NCI-H1694 treated with DMSO at 0.1 percent for 48 hours (cell line): ENCODE data around the gene CINP.
A peak's percentile ranks its signal among the peaks of the same experiment; 100 is the strongest.
"Not testable (repeated sequence)": the region's sequence is repeated elsewhere in the genome, so short reads cannot be mapped to it uniquely, and the experiment has no call there.

Source experiments
- DNase-seq: peaks from one replicate; lab custom pipeline; 2025; lab: John Stamatoyannopoulos, UW

Gene CINP

GRCh38 chr14:102353126-102353619 is 9.5 kb downstream of the CINP start:
- no peak for DNase-seq

DNA sequence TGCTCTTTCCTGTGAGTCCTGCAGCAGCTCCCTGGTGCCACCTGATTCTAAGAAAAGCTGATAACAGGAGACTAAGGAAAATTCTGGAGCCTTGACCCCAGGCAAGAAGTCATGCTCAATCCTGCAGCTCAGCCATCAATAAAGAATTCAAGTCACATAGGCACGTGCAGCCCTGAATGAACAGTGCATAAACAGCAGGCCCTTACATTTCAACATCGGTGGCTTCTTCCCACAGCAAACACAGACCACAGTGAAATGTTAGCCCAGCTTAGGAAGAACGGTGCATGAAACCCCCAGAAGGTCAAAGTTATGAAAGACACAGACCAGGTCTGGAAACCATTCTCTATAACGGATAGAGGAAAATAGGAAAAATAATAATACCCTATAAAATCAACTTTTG is 10.5 kb downstream of the CINP start:
- no peak for DNase-seq

DNA sequence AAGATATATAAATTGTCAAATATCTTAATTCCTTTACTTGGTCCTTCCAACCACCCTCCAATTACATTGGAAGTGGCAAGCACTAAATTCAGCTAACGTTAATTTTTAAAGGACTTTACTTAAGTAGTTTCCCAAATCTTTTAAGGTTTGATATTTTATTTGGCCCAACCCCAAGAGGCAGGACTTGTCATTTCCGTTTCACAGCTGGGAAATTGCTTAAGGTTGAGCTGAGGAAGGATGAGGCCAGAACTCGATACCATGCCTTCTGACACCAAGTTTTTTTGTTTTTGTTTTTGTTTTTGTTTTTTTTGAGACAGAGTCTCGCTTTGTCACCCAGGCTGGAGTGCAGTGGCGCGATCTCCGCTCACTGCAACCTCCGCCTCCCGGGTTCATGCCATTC is 11.1 kb downstream of the CINP start:
- DNase-seq = not testable (repeated sequence)

DNA sequence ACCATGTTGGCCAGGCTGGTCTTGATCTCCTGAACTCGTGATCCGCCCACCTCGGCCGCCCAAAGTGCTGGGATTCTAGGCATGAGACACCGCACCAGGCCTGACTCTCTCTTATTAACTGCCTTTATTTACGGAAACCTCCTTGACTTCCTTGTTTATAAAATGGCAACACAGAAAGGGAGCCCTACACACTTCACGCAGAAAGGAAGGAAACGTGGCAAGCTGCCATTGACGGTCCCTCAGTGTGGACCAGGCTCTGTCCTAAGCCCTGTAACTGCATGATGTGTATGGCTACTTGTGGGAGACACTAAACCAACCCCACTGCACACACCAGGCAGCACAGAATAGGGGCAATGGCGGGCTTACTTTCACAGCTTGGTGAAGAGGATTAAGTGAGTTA is 11.7 kb downstream of the CINP start:
- no peak for DNase-seq

DNA sequence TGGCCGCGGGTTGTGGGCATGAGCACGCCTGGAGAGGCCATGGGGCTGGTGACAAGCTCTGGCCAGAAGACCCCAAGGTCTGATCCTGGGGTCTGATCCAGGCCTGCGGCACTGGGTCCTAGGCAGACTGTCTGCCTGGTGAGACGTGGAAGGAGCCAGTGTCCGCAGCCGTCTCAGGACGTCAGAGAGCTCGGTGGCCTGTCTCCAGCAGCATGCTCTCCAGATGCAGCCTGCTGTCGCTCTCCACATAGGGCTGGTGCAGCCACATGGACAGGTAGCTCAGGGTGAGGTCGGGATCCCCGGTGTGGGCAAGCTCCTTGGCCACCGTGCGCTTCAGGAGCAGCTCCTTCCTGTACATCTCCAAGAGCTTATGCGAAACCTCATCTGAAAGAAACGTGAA is 14.3 kb downstream of the CINP start:
- no peak for DNase-seq

DNA sequence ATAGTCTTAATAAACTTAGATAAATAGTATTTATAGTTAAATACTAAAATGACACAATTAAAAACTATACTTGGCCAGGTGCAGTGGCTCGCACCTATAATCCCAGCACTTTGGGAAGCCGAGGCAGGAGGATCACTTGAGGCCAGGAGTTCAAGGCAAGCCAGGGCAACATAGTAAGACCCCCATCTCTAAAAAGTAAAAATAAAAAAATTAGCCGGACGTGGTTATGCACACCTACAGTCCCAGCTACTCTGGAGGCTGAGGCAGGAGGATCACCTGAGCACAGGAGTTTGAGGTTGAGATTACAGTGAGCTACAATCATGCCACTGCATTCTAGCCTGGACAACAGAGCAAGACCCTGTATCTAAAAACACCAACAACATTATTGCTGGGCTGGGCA is 16.0 kb downstream of the CINP start:
- DNase-seq = no peak

DNA sequence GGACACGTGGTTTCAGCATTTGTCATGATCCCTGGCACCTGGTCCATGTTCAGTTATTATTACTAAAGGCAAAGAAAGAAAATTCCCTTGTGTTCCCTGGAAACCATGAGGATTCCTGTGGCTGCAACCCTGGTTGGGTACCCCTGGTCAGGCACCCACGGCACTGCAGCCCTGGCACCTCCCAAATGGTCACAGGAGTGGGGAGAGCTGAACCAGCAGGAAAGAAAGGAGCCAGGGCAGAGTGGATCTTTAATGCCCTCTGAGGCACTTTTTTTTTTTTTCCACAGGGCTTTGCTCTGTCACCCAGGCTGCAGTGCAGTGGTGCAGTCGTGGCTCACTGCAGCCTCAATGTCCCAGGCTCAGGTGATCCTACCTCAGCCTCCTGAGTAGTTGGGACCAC is 17.5 kb downstream of the CINP start:
- no peak for DNase-seq

DNA sequence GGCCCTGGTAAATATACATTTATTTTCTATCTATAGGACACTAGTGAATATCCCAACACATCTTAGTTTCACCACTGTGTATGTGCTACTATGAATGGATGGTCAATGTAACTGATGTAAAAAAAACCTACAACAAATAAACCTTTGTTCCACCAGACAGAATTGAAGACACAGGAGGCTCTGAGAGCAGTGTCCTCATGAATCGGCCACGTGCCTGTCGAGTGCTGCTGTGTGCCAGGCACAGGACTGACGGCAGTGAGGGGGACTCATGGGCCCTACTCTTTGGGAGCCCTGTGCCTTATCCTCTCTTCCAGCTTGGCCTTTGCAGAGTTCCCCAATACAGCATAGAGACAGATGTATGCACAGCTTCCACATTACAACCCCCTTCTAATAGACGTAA is 18.2 kb downstream of the CINP start:
- DNase-seq = no peak

DNA sequence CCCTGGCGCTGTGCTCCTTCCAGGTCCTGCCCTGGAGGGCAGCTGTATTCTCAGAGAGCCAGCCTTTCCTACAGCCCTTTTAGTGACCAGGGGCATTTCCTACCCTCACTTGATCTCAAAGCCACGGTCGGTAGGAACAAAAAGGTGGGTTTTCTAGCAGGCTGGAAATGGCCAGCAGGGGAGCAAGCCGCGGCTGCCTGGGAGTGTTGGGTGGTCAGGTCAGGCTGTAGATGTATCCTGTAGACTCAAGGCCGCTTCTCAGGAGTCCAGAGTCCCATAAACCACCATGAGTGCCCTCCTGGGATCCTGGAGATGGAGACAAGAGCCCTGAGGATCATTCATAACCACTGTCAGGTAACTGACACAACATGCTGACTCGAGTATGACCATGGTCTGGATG is 18.6 kb downstream of the CINP start:
- no peak for DNase-seq

DNA sequence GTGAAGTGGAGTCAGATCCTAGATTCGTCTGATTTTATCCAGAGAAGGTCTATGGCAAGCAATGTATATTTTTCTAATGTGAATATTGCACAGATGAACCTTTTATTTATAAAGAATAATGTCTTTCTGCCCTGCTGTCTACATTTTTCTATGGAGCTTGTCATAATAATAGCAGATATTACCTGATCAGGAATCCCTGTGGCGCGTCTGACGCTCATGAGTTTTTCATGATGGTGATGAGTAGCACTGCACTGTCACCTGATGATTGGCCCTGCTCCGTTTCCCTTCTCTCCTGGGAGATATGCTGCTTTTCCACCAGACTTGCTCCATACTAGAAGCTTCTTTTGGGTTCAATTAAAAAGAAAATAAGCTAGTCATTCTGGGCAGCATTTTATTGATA is 20.5 kb downstream of the CINP start:
- DNase-seq = no peak

DNA sequence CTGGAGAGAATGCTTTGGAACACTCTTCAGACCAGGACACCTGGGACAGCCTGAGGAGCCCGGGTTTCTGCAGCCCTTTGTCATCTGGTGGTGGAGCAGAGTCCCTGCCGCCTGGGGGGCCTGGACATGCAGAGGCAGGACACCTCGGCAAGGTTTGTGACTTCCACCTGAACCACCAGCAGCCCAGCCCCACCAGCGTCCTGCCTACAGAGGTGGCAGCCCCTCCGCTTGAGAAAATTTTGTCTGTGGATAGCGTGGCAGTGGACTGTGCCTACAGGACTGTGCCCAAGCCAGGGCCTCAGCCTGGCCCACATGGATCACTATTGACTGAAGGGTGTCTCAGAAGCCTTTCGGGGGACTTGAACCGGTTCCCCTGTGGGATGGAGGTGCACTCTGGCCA is 21.1 kb downstream of the CINP start:
- DNase-seq = no peak

GRCh38 chr14:102338724-102339123 is 24.0 kb downstream of the CINP start:
- no peak for DNase-seq

DNA sequence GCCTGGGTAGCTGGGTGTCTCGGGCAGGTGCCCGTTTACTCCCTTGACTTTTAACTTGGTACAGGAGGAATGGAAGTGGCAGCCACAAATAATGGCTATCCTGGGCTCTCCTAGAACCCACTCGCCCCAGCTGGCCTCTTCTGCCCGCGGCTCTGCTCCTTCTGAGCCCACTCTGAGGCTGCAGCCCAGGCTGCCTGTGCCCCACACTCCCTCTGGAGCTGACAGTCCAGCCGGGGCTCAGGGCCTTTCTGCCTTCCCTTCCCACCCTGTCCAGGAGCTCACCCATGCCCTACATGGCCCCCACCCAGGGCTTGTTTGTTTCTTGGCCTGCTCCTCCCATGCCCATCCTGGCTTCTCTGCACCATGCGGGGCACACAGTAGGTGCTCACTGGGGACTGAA is 27.5 kb downstream of the CINP start:
- DNase-seq = no peak

- DNase-seq = no peak
These were observed 28.6 kb downstream of the CINP start for GRCh38 chr14:102333795-102334705.

DNA sequence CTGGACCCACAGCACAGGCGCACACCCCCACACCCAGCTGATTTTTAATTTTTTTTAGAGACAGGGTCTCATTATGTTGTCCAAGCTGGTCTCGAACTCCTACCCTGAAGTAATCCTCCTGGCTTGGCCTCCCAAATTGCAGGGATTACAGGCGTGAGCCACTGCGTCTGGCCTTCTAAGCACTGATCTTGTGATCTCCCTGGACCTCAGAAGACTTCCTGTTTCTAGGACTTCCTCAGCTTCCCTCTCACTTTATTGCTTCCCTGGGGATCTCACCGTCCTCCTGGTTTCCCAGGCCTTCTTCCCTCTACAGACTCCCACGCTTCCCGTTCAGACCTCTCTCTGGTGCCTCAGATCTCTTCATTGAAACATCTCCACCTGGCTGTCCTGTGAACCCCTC is 29.3 kb downstream of the CINP start:
- DNase-seq = no peak

GRCh38 chr14:102330806-102331205 is 31.9 kb downstream of the CINP start:
- no peak for DNase-seq

- not testable (repeated sequence) for DNase-seq
These were observed 33.3 kb downstream of the CINP start for GRCh38 chr14:102329381-102329780.

GRCh38 chr14:102326583-102326982 is 36.1 kb downstream of the CINP start:
- no peak for DNase-seq

- no peak for DNase-seq
These were observed 36.8 kb downstream of the CINP start for GRCh38 chr14:102325791-102326345.

- DNase-seq = peak; percentile 56
These were observed 39.6 kb downstream of the CINP start for GRCh38 chr14:102323102-102323501.

GRCh38 chr14:102321456-102322422 is 41.0 kb downstream of the CINP start:
- DNase-seq = no peak

- DNase-seq = no peak
These were observed 41.8 kb downstream of the CINP start for GRCh38 chr14:102320671-102321455.
